Measurements from ENCODE around the gene GPR160.

The GPR160 gene

DNA sequence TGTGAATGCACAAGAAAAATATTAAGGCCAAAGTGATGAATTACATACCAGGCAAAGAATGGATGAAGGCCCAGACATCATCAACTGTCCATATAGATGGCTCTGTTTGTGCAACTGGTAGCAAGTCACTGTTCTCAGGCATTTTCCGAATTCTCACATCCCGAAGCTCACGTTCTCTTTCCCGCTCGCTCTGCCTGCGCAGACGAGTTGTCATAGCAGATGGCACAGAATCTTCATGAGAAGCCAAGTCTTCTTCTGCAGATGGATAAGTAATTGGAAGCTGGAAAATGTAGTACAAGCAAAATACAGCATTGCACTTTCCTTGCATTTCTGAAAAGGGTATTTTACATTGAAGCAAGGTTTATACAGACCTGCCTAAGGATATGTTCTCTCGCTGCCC, 64.6 kb downstream of the GPR160 start:
- peaks cover 78% of the 10 kb centered on the region for H3K36me3 ChIP-seq (ENCODE audit: insufficient read depth, low read length)
- H3K9me2 ChIP-seq (replicated peaks; ENCODE audit: low read depth, low read length) = no peaks in the 10 kb centered on the region
- H3K79me2 ChIP-seq (ENCODE audit: insufficient read depth, low read length) = no peaks in the 10 kb centered on the region
- H3K4me1 ChIP-seq (ENCODE audit: insufficient read depth, low read length, poor library complexity, severe bottlenecking) = no peaks in the 10 kb centered on the region
- H3K4me2 ChIP-seq (ENCODE audit: low read depth, low read length, poor library complexity, severe bottlenecking) = no peak overlapping the region
- H2AFZ ChIP-seq (ENCODE audit: low read length) = no peak overlapping the region
- H3K4me3 ChIP-seq (ENCODE audit: low read length, poor library complexity, severe bottlenecking) = no peak overlapping the region
- H3K27me3 ChIP-seq (ENCODE audit: insufficient read depth, low read length, poor library complexity, severe bottlenecking) = no peaks in the 10 kb centered on the region
- H3F3A ChIP-seq (ENCODE audit: low read depth) = no peaks in the 10 kb centered on the region
- H4K20me1 ChIP-seq (ENCODE audit: insufficient read depth, low read length, poor library complexity, severe bottlenecking) = no peaks in the 10 kb centered on the region
- no peaks in the 10 kb centered on the region for H3K9me3 ChIP-seq (ENCODE audit: insufficient read depth, low read depth, low read length)
- TF ChIP-seq, protein P1, sequence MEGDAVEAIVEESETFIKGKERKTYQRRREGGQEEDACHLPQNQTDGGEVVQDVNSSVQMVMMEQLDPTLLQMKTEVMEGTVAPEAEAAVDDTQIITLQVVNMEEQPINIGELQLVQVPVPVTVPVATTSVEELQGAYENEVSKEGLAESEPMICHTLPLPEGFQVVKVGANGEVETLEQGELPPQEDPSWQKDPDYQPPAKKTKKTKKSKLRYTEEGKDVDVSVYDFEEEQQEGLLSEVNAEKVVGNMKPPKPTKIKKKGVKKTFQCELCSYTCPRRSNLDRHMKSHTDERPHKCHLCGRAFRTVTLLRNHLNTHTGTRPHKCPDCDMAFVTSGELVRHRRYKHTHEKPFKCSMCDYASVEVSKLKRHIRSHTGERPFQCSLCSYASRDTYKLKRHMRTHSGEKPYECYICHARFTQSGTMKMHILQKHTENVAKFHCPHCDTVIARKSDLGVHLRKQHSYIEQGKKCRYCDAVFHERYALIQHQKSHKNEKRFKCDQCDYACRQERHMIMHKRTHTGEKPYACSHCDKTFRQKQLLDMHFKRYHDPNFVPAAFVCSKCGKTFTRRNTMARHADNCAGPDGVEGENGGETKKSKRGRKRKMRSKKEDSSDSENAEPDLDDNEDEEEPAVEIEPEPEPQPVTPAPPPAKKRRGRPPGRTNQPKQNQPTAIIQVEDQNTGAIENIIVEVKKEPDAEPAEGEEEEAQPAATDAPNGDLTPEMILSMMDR (conservative IDR thresholded peaks at IDR 0.05; ENCODE audit: low read length) = no peak
- TF ChIP-seq EZH2phosphoT487 (IDR thresholded peaks at IDR 0.05; ENCODE audit: borderline replicate concordance) = no peak
- no peak overlapping the region for H3K9ac ChIP-seq (ENCODE audit: low read depth, low read length, poor library complexity, severe bottlenecking)

DNA sequence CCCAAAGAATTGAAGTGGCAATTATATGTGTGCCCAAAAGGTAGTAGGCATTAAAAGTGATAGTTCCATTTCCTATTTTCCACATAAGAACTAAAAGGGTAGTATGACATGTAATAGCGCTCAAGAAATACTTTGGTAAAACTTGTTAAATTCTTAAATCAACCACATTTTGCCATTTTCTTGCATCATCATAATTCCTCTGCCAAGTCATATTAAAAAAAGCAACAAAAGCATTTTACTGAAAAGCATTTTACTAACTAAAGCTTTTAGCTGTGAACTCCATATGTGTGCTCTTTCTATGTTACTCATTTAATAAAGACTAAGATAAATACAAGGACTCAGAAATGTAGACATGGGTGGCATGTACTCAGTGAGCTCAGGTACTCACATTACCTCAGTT, 70.1 kb downstream of the GPR160 start:
- no peaks in the 10 kb centered on the region for H3F3A ChIP-seq (ENCODE audit: low read depth)
- no peak overlapping the region for H3K4me2 ChIP-seq (ENCODE audit: low read depth, low read length, poor library complexity, severe bottlenecking)
- H4K20me1 ChIP-seq (ENCODE audit: insufficient read depth, low read length, poor library complexity, severe bottlenecking) = no peaks in the 10 kb centered on the region
- no peaks in the 10 kb centered on the region for H3K9me2 ChIP-seq (replicated peaks; ENCODE audit: low read depth, low read length)
- peaks cover 56% of the 10 kb centered on the region for H3K36me3 ChIP-seq (ENCODE audit: insufficient read depth, low read length)
- TF ChIP-seq, protein P1 (conservative IDR thresholded peaks at IDR 0.05; ENCODE audit: low read length) = no peak
- no peak for TF ChIP-seq EZH2phosphoT487 (IDR thresholded peaks at IDR 0.05; ENCODE audit: borderline replicate concordance)
- H3K9ac ChIP-seq (ENCODE audit: low read depth, low read length, poor library complexity, severe bottlenecking) = no peak overlapping the region
- no peak overlapping the region for H3K4me3 ChIP-seq (ENCODE audit: low read length, poor library complexity, severe bottlenecking)
- H3K27me3 ChIP-seq (ENCODE audit: insufficient read depth, low read length, poor library complexity, severe bottlenecking) = no peaks in the 10 kb centered on the region
- no peaks in the 10 kb centered on the region for H3K9me3 ChIP-seq (ENCODE audit: insufficient read depth, low read depth, low read length)
- peaks cover 5% of the 10 kb centered on the region for H3K4me1 ChIP-seq (ENCODE audit: insufficient read depth, low read length, poor library complexity, severe bottlenecking)
- H3K79me2 ChIP-seq (ENCODE audit: insufficient read depth, low read length) = no peaks in the 10 kb centered on the region
- no peak overlapping the region for H2AFZ ChIP-seq (ENCODE audit: low read length)

DNA sequence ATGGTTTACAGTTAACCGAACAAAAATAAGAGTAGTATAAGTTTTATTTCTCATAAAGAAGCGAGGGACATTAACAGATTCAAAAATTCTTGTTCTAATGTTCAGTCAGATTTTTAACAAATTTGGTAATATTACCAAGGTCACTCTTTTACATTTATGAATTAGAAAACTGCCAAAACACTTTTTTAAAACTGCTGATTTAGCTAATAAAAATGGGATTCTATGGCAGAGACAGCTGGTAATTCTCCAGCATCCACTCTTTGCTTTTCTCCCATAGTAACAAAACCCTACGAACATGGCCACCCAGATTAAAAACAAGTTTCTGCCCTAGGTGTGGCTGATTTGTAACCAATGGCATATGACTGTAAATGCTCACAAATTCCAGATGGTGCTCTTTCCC, 71.2 kb downstream of the GPR160 start:
- no peak overlapping the region for H3K4me3 ChIP-seq (ENCODE audit: low read length, poor library complexity, severe bottlenecking)
- no peak overlapping the region for H3K4me2 ChIP-seq (ENCODE audit: low read depth, low read length, poor library complexity, severe bottlenecking)
- no peaks in the 10 kb centered on the region for H3K79me2 ChIP-seq (ENCODE audit: insufficient read depth, low read length)
- peaks cover 63% of the 10 kb centered on the region for H3K36me3 ChIP-seq (ENCODE audit: insufficient read depth, low read length)
- TF ChIP-seq, protein P1 (conservative IDR thresholded peaks at IDR 0.05; ENCODE audit: low read length) = no peak
- TF ChIP-seq EZH2phosphoT487 (IDR thresholded peaks at IDR 0.05; ENCODE audit: borderline replicate concordance) = no peak
- no peaks in the 10 kb centered on the region for H3F3A ChIP-seq (ENCODE audit: low read depth)
- no peaks in the 10 kb centered on the region for H3K9me3 ChIP-seq (ENCODE audit: insufficient read depth, low read depth, low read length)
- no peaks in the 10 kb centered on the region for H3K27me3 ChIP-seq (ENCODE audit: insufficient read depth, low read length, poor library complexity, severe bottlenecking)
- H3K9ac ChIP-seq (ENCODE audit: low read depth, low read length, poor library complexity, severe bottlenecking) = no peak overlapping the region
- no peak overlapping the region for H2AFZ ChIP-seq (ENCODE audit: low read length)
- H4K20me1 ChIP-seq (ENCODE audit: insufficient read depth, low read length, poor library complexity, severe bottlenecking) = no peaks in the 10 kb centered on the region
- no peaks in the 10 kb centered on the region for H3K9me2 ChIP-seq (replicated peaks; ENCODE audit: low read depth, low read length)
- H3K4me1 ChIP-seq (ENCODE audit: insufficient read depth, low read length, poor library complexity, severe bottlenecking) = peaks cover 5% of the 10 kb centered on the region

All from Loucy (cell line).